ENCODE data around the gene MRPL23.

Gene MRPL23

GRCh38 chr11:1920128-1920908, 26.8 kb upstream of the MRPL23 start (continued):
- no peak for TF ChIP-seq ZNF565 (CRISPR knock-in tag; conservative IDR thresholded peaks at IDR 0.05; ENCODE audit: low read depth)
- TF ChIP-seq OSR1 (CRISPR knock-in tag; IDR thresholded peaks at IDR 0.05): no peak
- TF ChIP-seq CSRNP3 (CRISPR knock-in tag; IDR thresholded peaks at IDR 0.05): no peak
- TF ChIP-seq TCF4 (CRISPR knock-in tag; IDR thresholded peaks at IDR 0.05; ENCODE audit: borderline replicate concordance): no peak
- no peak for TF ChIP-seq TOX (CRISPR knock-in tag; IDR thresholded peaks at IDR 0.05; ENCODE audit: borderline replicate concordance)
- no peak for TF ChIP-seq ESRRG (CRISPR knock-in tag; IDR thresholded peaks at IDR 0.05)

- TF ChIP-seq CSRNP3 (CRISPR knock-in tag; IDR thresholded peaks at IDR 0.05) (no peak), TSHZ2 (CRISPR knock-in tag; IDR thresholded peaks at IDR 0.05) (no peak), TOX (CRISPR knock-in tag; IDR thresholded peaks at IDR 0.05; ENCODE audit: borderline replicate concordance) (no peak), ZNF8 (CRISPR knock-in tag; IDR thresholded peaks at IDR 0.05) (no peak), ZNF70 (CRISPR knock-in tag; IDR thresholded peaks at IDR 0.05) (no peak), ZNF565 (CRISPR knock-in tag; conservative IDR thresholded peaks at IDR 0.05; ENCODE audit: low read depth) (no peak), BACH2 (CRISPR knock-in tag; IDR thresholded peaks at IDR 0.05; ENCODE audit: borderline replicate concordance) (no peak), GLIS3 (CRISPR knock-in tag; IDR thresholded peaks at IDR 0.05) (no peak), ZFP30 (CRISPR knock-in tag; IDR thresholded peaks at IDR 0.05) (no peak), OSR1 (CRISPR knock-in tag; IDR thresholded peaks at IDR 0.05) (no peak), ARNTL (CRISPR knock-in tag; IDR thresholded peaks at IDR 0.05; ENCODE audit: borderline replicate concordance, low read depth) (no peak), TCF4 (CRISPR knock-in tag; IDR thresholded peaks at IDR 0.05; ENCODE audit: borderline replicate concordance) (no peak), ESRRG (CRISPR knock-in tag; IDR thresholded peaks at IDR 0.05) (no peak), ZFP3 (CRISPR knock-in tag; IDR thresholded peaks at IDR 0.05) (no peak), SNAI2 (CRISPR knock-in tag; IDR thresholded peaks at IDR 0.05) (no peak), CREB5 (CRISPR knock-in tag; IDR thresholded peaks at IDR 0.05; ENCODE audit: low read depth) (no peak), PATZ1 (CRISPR knock-in tag; IDR thresholded peaks at IDR 0.05; ENCODE audit: borderline replicate concordance) (no peak), POU6F1 (CRISPR knock-in tag; IDR thresholded peaks at IDR 0.05; ENCODE audit: borderline replicate concordance, low read depth) (no peak), RARB (CRISPR knock-in tag; IDR thresholded peaks at IDR 0.05) (no peak)
- no peak for ATAC-seq
These were observed 26.1 kb upstream of the MRPL23 start for GRCh38 chr11:1920909-1921573.

Measured in SK-N-SH treated with all-trans-retinoic acid at 6 μM for 48 hours (cell line).